Central memory CD4-positive, alpha-beta T cell (primary cell): ENCODE data around the gene PLAC8.
A peak's percentile ranks its signal among the peaks of the same experiment; 100 is the strongest.
"Not testable (repeated sequence)": the region's sequence is repeated elsewhere in the genome, so short reads cannot be mapped to it uniquely, and the experiment has no call there.

Experiments
- DNase-seq: peaks from one replicate; pipeline ENCODE4 v3.0.0; 2022

The PLAC8 gene

GRCh38 chr4:83112231-83112630, 2.3 kb downstream of the PLAC8 start:
- DNase-seq, result no peak

GRCh38 chr4:83111751-83112141, 2.8 kb downstream of the PLAC8 start:
- not testable (repeated sequence) for DNase-seq

GRCh38 chr4:83110970-83111750, 3.4 kb downstream of the PLAC8 start:
- DNase-seq, result no peak

- DNase-seq, result peak; percentile 85
Measured at GRCh38 chr4:83110223-83110945, 4.1 kb downstream of the PLAC8 start.

GRCh38 chr4:83109480-83110222, 4.9 kb downstream of the PLAC8 start:
- DNase-seq, result no peak

GRCh38 chr4:83108101-83108861, 6.2 kb downstream of the PLAC8 start:
- DNase-seq, result no peak

- no peak for DNase-seq
Measured at GRCh38 chr4:83107631-83108030, 6.9 kb downstream of the PLAC8 start.

GRCh38 chr4:83104991-83105390, 9.5 kb downstream of the PLAC8 start:
- no peak for DNase-seq

GRCh38 chr4:83096397-83096796, 18.1 kb downstream of the PLAC8 start:
- no peak for DNase-seq

- no peak for DNase-seq
Measured at GRCh38 chr4:83093060-83093640, 21.4 kb downstream of the PLAC8 start.

GRCh38 chr4:83089410-83090157, 24.9 kb downstream of the PLAC8 start:
- DNase-seq, result no peak

GRCh38 chr4:83084956-83085355, 29.6 kb downstream of the PLAC8 start:
- DNase-seq, result not testable (repeated sequence)

GRCh38 chr4:83083925-83084475, 30.5 kb downstream of the PLAC8 start:
- DNase-seq, result peak; percentile 80

- no peak for DNase-seq
Measured at GRCh38 chr4:83082777-83083176, 31.8 kb downstream of the PLAC8 start.

- no peak for DNase-seq
Measured at GRCh38 chr4:83080561-83080960, 34.0 kb downstream of the PLAC8 start.

- DNase-seq, result no peak
Measured at GRCh38 chr4:83075311-83076095, 39.0 kb downstream of the PLAC8 start.

GRCh38 chr4:83074783-83075182, 39.7 kb downstream of the PLAC8 start:
- not testable (repeated sequence) for DNase-seq

GRCh38 chr4:83074086-83074704, 40.3 kb downstream of the PLAC8 start:
- DNase-seq, result peak; percentile 87

- no peak for DNase-seq
Measured at GRCh38 chr4:83071116-83071515, 43.4 kb downstream of the PLAC8 start.

GRCh38 chr4:83067058-83067639, 47.4 kb downstream of the PLAC8 start:
- no peak for DNase-seq
